GM15510 (cell line): ENCODE measurements around the gene IQGAP2.

ENCODE experiments used
- POLR2A ChIP-seq: IDR thresholded peaks from 3 replicates; pipeline ENCODE4 v1.6.1; 2011; ENCODE audit warnings: borderline replicate concordance; ENCODE audit not compliant: insufficient read length; ENCODE audit errors: extremely low read depth

Gene IQGAP2

GRCh38 chr5:76402886-76403765 is at the start of gene IQGAP2:
TSS of gene IQGAP2 (plus strand) at chr5:76403285. CDS start at chr5:76403546, 261 bp downstream.
- TF ChIP-seq POLR2A: peak; percentile 45

GRCh38 chr5:76356887-76357286 is 46.2 kb upstream of the IQGAP2 start:
- TF ChIP-seq POLR2A: no peak

- TF ChIP-seq POLR2A: no peak
Observed at GRCh38 chr5:76363352-76364225, 39.5 kb upstream of the IQGAP2 start.

- no peak for TF ChIP-seq POLR2A
Observed at GRCh38 chr5:76364226-76364589, 38.9 kb upstream of the IQGAP2 start.

GRCh38 chr5:76365561-76365960 is 37.5 kb upstream of the IQGAP2 start:
- TF ChIP-seq POLR2A: no peak

- no peak for TF ChIP-seq POLR2A
Observed at GRCh38 chr5:76366596-76366995, 36.5 kb upstream of the IQGAP2 start.

- TF ChIP-seq POLR2A: no peak
Observed at GRCh38 chr5:76367623-76368371, 35.3 kb upstream of the IQGAP2 start.

GRCh38 chr5:76368941-76369340 is 34.1 kb upstream of the IQGAP2 start:
- no peak for TF ChIP-seq POLR2A

- TF ChIP-seq POLR2A: no peak
Observed at GRCh38 chr5:76371960-76372322, 31.1 kb upstream of the IQGAP2 start.

GRCh38 chr5:76372323-76373054 is 30.6 kb upstream of the IQGAP2 start:
- no peak for TF ChIP-seq POLR2A

GRCh38 chr5:76376148-76376865 is 26.8 kb upstream of the IQGAP2 start:
- no peak for TF ChIP-seq POLR2A

- no peak for TF ChIP-seq POLR2A
Observed at GRCh38 chr5:76376866-76377230, 26.2 kb upstream of the IQGAP2 start.

GRCh38 chr5:76378355-76378754 is 24.7 kb upstream of the IQGAP2 start:
- TF ChIP-seq POLR2A: no peak

GRCh38 chr5:76379316-76379715 is 23.8 kb upstream of the IQGAP2 start:
- no peak for TF ChIP-seq POLR2A
